Spinal cord (tissue), 10 donors: ENCODE measurements around the gene DSCAML1. TPM values are rescaled to one million over a fixed set of nuclear protein-coding genes. Genes with fewer than 3 reads are reported as not detected.

Experiments
- DNase-seq, 6 donors: peaks; one replicate each; pipeline versions ENCODE4 v3.0.0 to v3.0.0-alpha.2; 2013 to 2015; ENCODE audit warnings: low spot score in 6 of 6, low read depth in 4 of 6
- H3K27ac ChIP-seq: one replicate; pipeline ENCODE4 v1.5.1; 2013; ENCODE audit warnings: low read depth, low read length, control low read depth
- H3K27me3 ChIP-seq: one replicate; pipeline ENCODE4 v1.6.1; 2013; ENCODE audit warnings: low read length; ENCODE audit not compliant: control insufficient read depth, insufficient read depth
- H3K36me3 ChIP-seq: one replicate; pipeline ENCODE4 v1.6.1; 2013; ENCODE audit warnings: low read length; ENCODE audit not compliant: control insufficient read depth, insufficient read depth
- H3K4me1 ChIP-seq: one replicate; pipeline ENCODE4 v1.6.1; 2013; ENCODE audit warnings: low read length; ENCODE audit not compliant: control insufficient read depth, insufficient read depth
- H3K4me3 ChIP-seq: one replicate; pipeline ENCODE4 v1.5.1; 2013; ENCODE audit warnings: low read depth, low read length, control low read depth
- H3K9me3 ChIP-seq: one replicate; pipeline ENCODE4 v1.6.1; 2013; ENCODE audit warnings: low read length; ENCODE audit not compliant: control insufficient read depth, insufficient read depth
- WGBS: methylation state at CpG from one replicate; pipeline ENCODE4 v1.1.5; 2013; ENCODE audit warnings: missing lambda C conversion rate; ENCODE audit not compliant: insufficient coverage; 5-methylcytosine and 5-hydroxymethylcytosine counted together
- polyA plus RNA-seq, 2 donors: library from polyadenylated mRNA; unstranded; fragments of 120-200 nt; gene quantifications; one replicate each; pipeline ENCODE4 v1.2.1, GENCODE V29; 2013; ENCODE audit not compliant: insufficient read length in 2 of 2
- total RNA-seq, 2 donors: library from RNA; depleted of rRNA in 1 of 2; stranded (reverse); fragments of 120-200 nt in 1 of 2; fragments of >200 nt in 1 of 2; gene quantifications; one replicate each; pipeline versions ENCODE4 v1.2.3 to v1.2.4, GENCODE V29; 2013 to 2014
- donor health status: healthy.

DSCAML1 gene
- total and polyA plus RNA-seq, 4 donors = 3.5 to 14.4 (median 8.2) TPM

- no peaks in the 10 kb centered on the region for H3K9me3 ChIP-seq
- WGBS = no CpG with 5 or more reads among the region's 2 CpGs
- H3K4me1 ChIP-seq = peaks cover 45% of the 10 kb centered on the region
- no peaks in the 10 kb centered on the region for H3K27me3 ChIP-seq
- peak in 1 of 6 donors; percentile 75 for DNase-seq
- no peaks in the 10 kb centered on the region for H3K36me3 ChIP-seq
- peak overlapping the region; percentile 29 for H3K27ac ChIP-seq
- no peak overlapping the region for H3K4me3 ChIP-seq
Observed at GRCh38 chr11:117722082-117722481, 74.9 kb downstream of the DSCAML1 start.

- Histone ChIP-seq H3K27ac (no peak overlapping the region), H3K4me3 (no peak overlapping the region), H3K36me3 (no peaks in the 10 kb centered on the region), H3K9me3 (no peaks in the 10 kb centered on the region), H3K27me3 (no peaks in the 10 kb centered on the region), H3K4me1 (peaks cover 54% of the 10 kb centered on the region)
- DNase-seq = peak in 2 of 6 donors; percentile 38 to 71
- 42% methylated on average over 11 of the region's 11 CpGs for WGBS
Observed at GRCh38 chr11:117720061-117720511, 76.9 kb downstream of the DSCAML1 start.

- Histone ChIP-seq H3K4me1 (peaks cover 51% of the 10 kb centered on the region), H3K9me3 (no peaks in the 10 kb centered on the region), H3K36me3 (no peaks in the 10 kb centered on the region), H3K27me3 (no peaks in the 10 kb centered on the region), H3K4me3 (no peak overlapping the region), H3K27ac (no peak overlapping the region)
- WGBS = 100% methylated on average over 1 of the region's 4 CpGs
- no peak for DNase-seq
Observed at GRCh38 chr11:117719480-117719879, 77.5 kb downstream of the DSCAML1 start.

- Histone ChIP-seq H3K9me3 (no peaks in the 10 kb centered on the region), H3K27me3 (no peaks in the 10 kb centered on the region), H3K4me3 (no peak overlapping the region), H3K36me3 (no peaks in the 10 kb centered on the region), H3K4me1 (peaks cover 46% of the 10 kb centered on the region), H3K27ac (no peak overlapping the region)
- WGBS = 27% methylated on average over 16 of the region's 25 CpGs
- peak in 2 of 6 donors; percentile 76 to 77 for DNase-seq
Observed at GRCh38 chr11:117717485-117718314, 79.3 kb downstream of the DSCAML1 start.

- Histone ChIP-seq H3K4me3 (no peak overlapping the region), H3K36me3 (no peaks in the 10 kb centered on the region), H3K27ac (no peak overlapping the region), H3K4me1 (peaks cover 49% of the 10 kb centered on the region), H3K27me3 (no peaks in the 10 kb centered on the region), H3K9me3 (no peaks in the 10 kb centered on the region)
- DNase-seq = no peak
- 68% methylated on average over 17 of the region's 20 CpGs for WGBS
Observed at GRCh38 chr11:117716521-117717440, 80.2 kb downstream of the DSCAML1 start.

GRCh38 chr11:117715801-117716200 lies 81.2 kb downstream of the DSCAML1 start:
- Histone ChIP-seq H3K36me3 (no peaks in the 10 kb centered on the region), H3K27me3 (no peaks in the 10 kb centered on the region), H3K9me3 (no peaks in the 10 kb centered on the region), H3K27ac (no peak overlapping the region), H3K4me1 (peaks cover 51% of the 10 kb centered on the region), H3K4me3 (no peak overlapping the region)
- 60% methylated on average over 7 of the region's 8 CpGs for WGBS
- DNase-seq = no peak

- peaks cover 45% of the 10 kb centered on the region for H3K4me1 ChIP-seq
- H3K27me3 ChIP-seq = no peaks in the 10 kb centered on the region
- no peaks in the 10 kb centered on the region for H3K36me3 ChIP-seq
- H3K4me3 ChIP-seq = no peak overlapping the region
- no peak for DNase-seq
- H3K27ac ChIP-seq = no peak overlapping the region
- 72% methylated on average over 4 of the region's 6 CpGs for WGBS
- H3K9me3 ChIP-seq = no peaks in the 10 kb centered on the region
Observed at GRCh38 chr11:117713538-117713991, 83.5 kb downstream of the DSCAML1 start.

GRCh38 chr11:117712530-117712929 lies 84.5 kb downstream of the DSCAML1 start:
- no peaks in the 10 kb centered on the region for H3K27me3 ChIP-seq
- H3K36me3 ChIP-seq = no peaks in the 10 kb centered on the region
- no peaks in the 10 kb centered on the region for H3K9me3 ChIP-seq
- H3K27ac ChIP-seq = no peak overlapping the region
- no peak overlapping the region for H3K4me3 ChIP-seq
- WGBS = 57% methylated on average over 7 of the region's 13 CpGs
- peak in 1 of 6 donors; percentile 76 for DNase-seq
- H3K4me1 ChIP-seq = peaks cover 37% of the 10 kb centered on the region

- Histone ChIP-seq H3K4me3 (no peak overlapping the region), H3K27ac (no peak overlapping the region), H3K4me1 (peaks cover 25% of the 10 kb centered on the region), H3K36me3 (no peaks in the 10 kb centered on the region), H3K9me3 (no peaks in the 10 kb centered on the region), H3K27me3 (no peaks in the 10 kb centered on the region)
- no peak for DNase-seq
- 75% methylated on average over 5 of the region's 7 CpGs for WGBS
Observed at GRCh38 chr11:117711331-117711730, 85.7 kb downstream of the DSCAML1 start.
